GM12878 (cell line): ENCODE data around the gene MCMBP. TPM values are rescaled to one million over a fixed set of nuclear protein-coding genes. Genes with fewer than 3 reads are reported as not detected.
"Not testable (repeated sequence)": the region's sequence is repeated elsewhere in the genome, so short reads cannot be mapped to it uniquely, and the experiment has no call there.

Experiments
- ATAC-seq: fragments of 200-7000 bp; cut with Tn5 transposase; 3 replicates; pipeline ENCODE4 v1.9.1; 2020; ENCODE audit warnings: mild to moderate bottlenecking, moderate library complexity
- BruUV-seq: library from RNA; stranded (reverse); fragments of 400-500 nt; replicated peaks from 2 replicates; lab custom pipeline; 2021; lab: Mats Ljungman, UMichigan
- CTCF ChIA-PET: fragments of 300-600 bp; sonication (Branson Sonifier 250); formaldehyde crosslinking; extraction: SDS; loops from one replicate; lab custom pipeline; 2021; ENCODE audit warnings: inconsistent platforms; lab: Yijun Ruan, JAX
- POLR2A ChIA-PET: fragments of 350-600 bp; formaldehyde crosslinking; extraction: SDS; loops from one replicate; lab custom pipeline; 2021; ENCODE audit warnings: inconsistent platforms; lab: Charles Lee
- RAD21 ChIA-PET: fragments of 300-600 bp; sonication (Branson Sonifier 250); formaldehyde crosslinking; loops from one replicate; lab custom pipeline; 2023; ENCODE audit warnings: antibody characterized with exemption; ENCODE audit not compliant: unreplicated experiment; lab: Charles Lee
- SMC1A ChIA-PET: fragments of 300-600 bp; sonication (Branson Sonifier 250); formaldehyde crosslinking; loops from one replicate; lab custom pipeline; 2023; ENCODE audit not compliant: unreplicated experiment, uncharacterized antibody; lab: Charles Lee
- DNase-seq: peaks from one replicate; pipeline ENCODE4 v3.0.0-alpha.2; 2011; ENCODE audit warnings: low read depth, low spot score
- FAIRE-seq: peaks from 3 replicates; lab custom pipeline; 2011; peaks lifted over from hg19 to GRCh38; lab: Jason Lieb, UNC
- H2AFZ ChIP-seq: 2 replicates; pipeline ENCODE4 v1.6.0; 2011; ENCODE audit warnings: low read depth, low read length, control low read depth; ENCODE audit not compliant: control insufficient read depth
- H3K27ac ChIP-seq: 2 replicates; pipeline ENCODE4 v1.5.1; 2011; ENCODE audit warnings: control low read depth; ENCODE audit not compliant: control insufficient read depth, insufficient read depth
- H3K27me3 ChIP-seq, 2 experiments: replicated peaks in 1 of 2; 2 replicates each; pipeline versions ENCODE4 v1.6.0 to v1.6.1; 2011; ENCODE audit warnings: low read length in 1 of 2; ENCODE audit not compliant: control insufficient read depth in 2 of 2, insufficient read depth in 2 of 2
- H3K36me3 ChIP-seq, 2 experiments: 2 replicates each; pipeline ENCODE4 v1.5.1; 2011; ENCODE audit warnings: low read length in 1 of 2; ENCODE audit not compliant: control insufficient read depth in 2 of 2, insufficient read depth in 2 of 2
- H3K4me1 ChIP-seq: 2 replicates; pipeline ENCODE4 v1.6.1; 2011; ENCODE audit warnings: mild to moderate bottlenecking, low read length, moderate library complexity, mixed read lengths; ENCODE audit not compliant: control insufficient read depth, insufficient read depth
- H3K4me2 ChIP-seq: 2 replicates; pipeline ENCODE4 v1.6.0; 2011; ENCODE audit warnings: control low read depth; ENCODE audit not compliant: control insufficient read depth, insufficient read depth
- H3K4me3 ChIP-seq: fragments of 200-600 bp; sonication (generic); 2 replicates; pipeline ENCODE4 v1.5.1; 2016
- H3K79me2 ChIP-seq: 2 replicates; pipeline ENCODE4 v1.6.0; 2011; ENCODE audit warnings: low read length; ENCODE audit not compliant: control insufficient read depth, insufficient read depth
- H3K9ac ChIP-seq: 2 replicates; pipeline ENCODE4 v1.8.0; 2011; ENCODE audit warnings: low read length, control low read depth, mixed read lengths; ENCODE audit not compliant: control insufficient read depth, insufficient read depth
- H3K9me3 ChIP-seq: replicated peaks from 3 replicates; pipeline ENCODE4 v1.5.1; 2011; ENCODE audit warnings: mild to moderate bottlenecking, low read length; ENCODE audit not compliant: control insufficient read depth, insufficient read depth
- H4K20me1 ChIP-seq: 2 replicates; pipeline ENCODE4 v1.6.0; 2011; ENCODE audit not compliant: control insufficient read depth, insufficient read depth
- WGBS: methylation state at CpG from one replicate; pipeline ENCODE4 v1.1.6; 2016; ENCODE audit warnings: low lambda C conversion rate; ENCODE audit not compliant: insufficient replicate concordance, insufficient coverage; ENCODE audit errors: missing lambda C conversion rate; 5-methylcytosine and 5-hydroxymethylcytosine counted together
- in situ Hi-C: fragments of 300-500 bp; cut with MboI; formaldehyde crosslinking; loops from 9 replicates; pipeline ENCODE4 v1.14.3; 2018; ENCODE audit warnings: mixed read lengths
- intact Hi-C: fragments of 100-400 bp; cut with micrococcal nuclease; formaldehyde crosslinking; loops from one replicate; pipeline ENCODE4 v1.14.2; 2022; ENCODE audit not compliant: unreplicated experiment
- polyA plus RNA-seq, 11 experiments: library from polyadenylated mRNA; depleted of rRNA in 4 of 11; unstranded in 6 of 11; stranded (reverse) in 5 of 11; fragments of >200 nt; fragmentation: Nextera tagmentation in 4 of 11; fragmentation: Illumina TruSeq in 1 of 11; extraction: Ambion mirVana in 4 of 11; extraction: Trizol in 1 of 11; gene quantifications; 1 replicate in 1 of 11; 2 replicates in 10 of 11; pipeline versions ENCODE4 v1.2.1 to v1.2.3, GENCODE V29; 2011 to 2016; ENCODE audit warnings: inconsistent platforms in 2 of 11, missing spikeins in 2 of 11, low read depth in 1 of 11
- total RNA-seq, 4 experiments: library from RNA; depleted of rRNA in 3 of 4; stranded (reverse); fragments of >200 nt in 3 of 4; fragmentation: Illumina TruSeq in 1 of 4; extraction: Trizol in 1 of 4; gene quantifications; 2 replicates each; pipeline versions ENCODE4 v1.2.1 to v1.2.3, GENCODE V29; 2013 to 2021

MCMBP gene
- total and polyA plus RNA-seq, 10 of the 15 experiments (the other 5 are each of a cell fraction or from before 2014, with no cell fraction given): 7.6 to 93.1 (median 75.7) TPM

GRCh38 chr10:119886070-119886469 is 13.4 kb upstream of the MCMBP start:
- H3K4me2 ChIP-seq, intact Hi-C loops, H3K27me3 ChIP-seq, BruUV-seq, H3K36me3 ChIP-seq, H4K20me1 ChIP-seq, H3K9me3 ChIP-seq, in situ Hi-C loops, H3K9ac ChIP-seq, DNase-seq, POLR2A ChIA-PET, RAD21 ChIA-PET, H3K4me3 ChIP-seq, ATAC-seq, H3K79me2 ChIP-seq, SMC1A ChIA-PET, FAIRE-seq, H2AFZ ChIP-seq, H3K4me1 ChIP-seq, H3K27ac ChIP-seq: not testable (repeated sequence)
- CTCF ChIA-PET: interaction anchor here (1.2 kb wide), 1 partner anchor 26 kb away, joined by 3 read pairs; no protein-coding TSS in a partner anchor
- 55% methylated on average over 6 of the region's 6 CpGs for WGBS

DNA sequence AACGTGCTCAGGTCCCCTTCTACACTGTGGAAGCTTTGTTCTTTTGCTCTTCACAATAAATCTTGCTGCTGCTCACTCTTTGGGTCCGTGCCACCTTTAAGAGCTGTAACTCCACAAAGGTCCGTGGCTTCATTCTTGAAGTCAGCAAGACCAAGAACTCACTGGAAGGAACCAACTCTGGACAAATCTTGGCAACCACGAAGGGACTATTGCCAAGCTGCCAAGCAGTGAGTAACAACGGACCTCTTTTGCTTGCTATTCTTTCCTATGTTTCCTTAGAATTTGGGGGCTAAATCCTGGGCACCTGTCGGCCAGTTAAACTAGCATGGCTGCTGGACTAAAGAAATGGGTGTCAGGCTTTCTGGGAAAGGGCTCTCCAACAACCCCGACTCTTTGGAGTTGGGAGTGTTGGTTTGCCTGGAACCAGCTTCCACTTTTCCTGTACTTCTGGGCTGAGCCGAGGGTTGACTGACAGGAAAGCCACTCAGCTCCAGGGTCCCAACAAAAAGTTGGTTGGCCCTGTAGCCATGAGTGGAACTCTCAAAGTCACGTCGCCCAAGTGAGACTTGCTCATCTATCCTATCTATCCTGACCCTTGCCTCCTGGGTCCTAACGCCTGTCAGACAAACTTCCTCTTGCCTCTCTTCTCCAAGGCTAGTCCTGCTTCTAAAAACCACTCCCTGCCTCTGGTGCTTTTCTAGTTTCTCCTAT is 11.4 kb upstream of the MCMBP start:
- ChIA-PET POLR2A (interaction anchor here (1.0 kb wide), 1 partner anchor 10 kb away, joined by 3 read pairs; no protein-coding TSS in a partner anchor), RAD21 (interaction anchor here (1.2 to 1.7 kb wide), 2 partner anchors 11 to 133 kb away, joined by 3 to 5 read pairs; partner anchors contain the start of gene MCMBP), SMC1A (interaction anchor here (0.6 to 1.4 kb wide), 3 partner anchors 10 to 20 kb away, joined by 3 to 5 read pairs (median 3); no protein-coding TSS in a partner anchor), CTCF (interaction anchor here (0.7 to 1.6 kb wide), 4 partner anchors 11 to 186 kb away, joined by 3 to 11 read pairs (median 4); partner anchors contain the start of gene MCMBP)
- H3K36me3 ChIP-seq, H3K4me2 ChIP-seq, H3K9ac ChIP-seq, BruUV-seq, in situ Hi-C loops, ATAC-seq, H3K4me1 ChIP-seq, H3K9me3 ChIP-seq, H4K20me1 ChIP-seq, H2AFZ ChIP-seq, intact Hi-C loops, H3K27me3 ChIP-seq, DNase-seq, FAIRE-seq, H3K27ac ChIP-seq, H3K79me2 ChIP-seq, H3K4me3 ChIP-seq: not testable (repeated sequence)
- 48% methylated on average over 11 of the region's 11 CpGs for WGBS
